ENCODE measurements around the gene RPL13A. TPM values are rescaled to one million over a fixed set of nuclear protein-coding genes. Genes with fewer than 3 reads are reported as not detected.
A peak's percentile ranks its signal among the peaks of the same experiment; 100 is the strongest.

RPL13A gene
- total and polyA plus RNA-seq, 8 donors = 1,924 to 4,076 (median 3,551) TPM

GRCh38 chr19:49479975-49480628 is 7.3 kb upstream of the RPL13A start:
- ATAC-seq = no peak

GRCh38 chr19:49481020-49481683 is 6.3 kb upstream of the RPL13A start:
- Histone ChIP-seq H3K4me3 (no peak overlapping the region), H3K36me3 (peaks cover 0 to 8% of the 10 kb centered on the region in 2 donors), H3K9me3 (no peaks in the 10 kb centered on the region), H3K27me3 (no peaks in the 10 kb centered on the region), H3K4me1 (peaks cover 0 to 11% of the 10 kb centered on the region in 2 donors), H3K27ac (no peak overlapping the region)
- no peak for ATAC-seq
- TF ChIP-seq CTCF (IDR thresholded peaks at IDR 0.05) = no peak
- no peak for DNase-seq
- intact Hi-C loops (cut with DNase I) = no loop called here

More at GRCh38 chr19:49479975-49480628, 7.3 kb upstream of the RPL13A start:
- peaks cover 0 to 11% of the 10 kb centered on the region in 2 donors for H3K4me1 ChIP-seq
- no peaks in the 10 kb centered on the region for H3K27me3 ChIP-seq
- H3K27ac ChIP-seq = no peak overlapping the region
- no peaks in the 10 kb centered on the region for H3K9me3 ChIP-seq
- H3K4me3 ChIP-seq = no peak overlapping the region
- DNase-seq = no peak
- peaks cover 0 to 8% of the 10 kb centered on the region in 2 donors for H3K36me3 ChIP-seq
- no peak for TF ChIP-seq CTCF (IDR thresholded peaks at IDR 0.05)
- intact Hi-C loops (cut with DNase I) = no loop called here

DNA sequence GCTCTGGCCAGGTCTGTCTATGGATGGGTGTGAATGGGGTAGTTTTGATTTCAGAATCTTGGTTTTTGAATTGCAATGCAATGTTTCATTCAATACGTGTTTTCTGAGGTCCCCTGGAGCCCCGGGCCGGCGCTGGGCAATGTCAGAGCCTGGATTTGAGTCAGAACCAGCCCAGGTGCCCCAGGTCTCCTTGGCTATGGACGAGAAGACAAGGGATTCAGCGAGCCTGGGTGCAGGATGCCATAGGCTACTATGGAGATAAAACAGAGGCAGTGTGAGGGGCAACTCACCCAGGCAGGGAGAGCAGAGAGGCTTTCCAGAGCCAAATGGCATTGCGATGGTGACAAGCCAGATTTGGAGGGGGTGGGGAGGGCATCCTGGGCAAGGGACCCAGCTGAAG is 1.2 kb upstream of the RPL13A start:
- no peak for DNase-seq
- Histone ChIP-seq H3K9me3 (no peaks in the 10 kb centered on the region), H3K27ac (no peak overlapping the region), H3K4me3 (no peak overlapping the region), H3K27me3 (no peaks in the 10 kb centered on the region), H3K36me3 (peaks cover 0 to 38% of the 10 kb centered on the region in 2 donors), H3K4me1 (peaks cover 19 to 40% of the 10 kb centered on the region in 2 donors)
- TF ChIP-seq CTCF (IDR thresholded peaks at IDR 0.05) = no peak
- no peak for ATAC-seq
- intact Hi-C loops (cut with DNase I) = no loop called here

DNA sequence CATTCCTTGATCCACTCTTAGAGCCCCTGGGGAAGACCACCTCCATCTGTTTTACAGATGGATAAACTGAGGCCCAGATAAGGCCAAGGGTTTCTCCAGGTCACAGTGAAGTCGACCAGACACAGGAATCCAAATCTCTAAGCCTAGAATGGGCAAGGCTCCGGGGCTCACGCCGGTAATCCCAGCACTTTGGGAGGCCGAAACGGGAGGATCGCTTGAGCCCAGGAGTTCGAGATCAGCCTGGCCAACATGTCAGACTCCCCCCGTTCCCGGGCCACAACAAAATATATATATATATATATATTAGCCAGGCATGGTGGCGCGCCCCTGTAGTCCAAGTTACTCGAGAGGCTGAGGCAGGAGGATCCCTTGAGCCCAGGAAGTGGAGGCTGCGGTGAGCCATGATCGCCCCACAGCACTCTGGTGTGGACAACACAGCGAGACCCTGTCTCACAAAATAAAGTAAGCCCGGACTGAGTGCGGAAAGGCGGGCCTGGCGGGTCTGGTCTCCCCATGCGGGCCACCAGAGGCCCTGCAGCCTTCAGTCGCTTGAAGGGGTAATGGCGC is 615 bp upstream of the RPL13A start:
- peaks cover 0 to 44% of the 10 kb centered on the region in 2 donors for H3K36me3 ChIP-seq
- H3K4me3 ChIP-seq = peak overlapping the region in 1 of 2 donors; percentile 96
- peaks cover 19 to 40% of the 10 kb centered on the region in 2 donors for H3K4me1 ChIP-seq
- H3K27me3 ChIP-seq = no peaks in the 10 kb centered on the region
- no peaks in the 10 kb centered on the region for H3K9me3 ChIP-seq
- no peak for ATAC-seq
- H3K27ac ChIP-seq = peak overlapping the region; percentile 71 to 93
- DNase-seq = no peak
- intact Hi-C loops (cut with DNase I) = no loop called here
- no peak for TF ChIP-seq CTCF (IDR thresholded peaks at IDR 0.05)
